ENCODE results near the gene APPL2.

Gene APPL2, protein sequence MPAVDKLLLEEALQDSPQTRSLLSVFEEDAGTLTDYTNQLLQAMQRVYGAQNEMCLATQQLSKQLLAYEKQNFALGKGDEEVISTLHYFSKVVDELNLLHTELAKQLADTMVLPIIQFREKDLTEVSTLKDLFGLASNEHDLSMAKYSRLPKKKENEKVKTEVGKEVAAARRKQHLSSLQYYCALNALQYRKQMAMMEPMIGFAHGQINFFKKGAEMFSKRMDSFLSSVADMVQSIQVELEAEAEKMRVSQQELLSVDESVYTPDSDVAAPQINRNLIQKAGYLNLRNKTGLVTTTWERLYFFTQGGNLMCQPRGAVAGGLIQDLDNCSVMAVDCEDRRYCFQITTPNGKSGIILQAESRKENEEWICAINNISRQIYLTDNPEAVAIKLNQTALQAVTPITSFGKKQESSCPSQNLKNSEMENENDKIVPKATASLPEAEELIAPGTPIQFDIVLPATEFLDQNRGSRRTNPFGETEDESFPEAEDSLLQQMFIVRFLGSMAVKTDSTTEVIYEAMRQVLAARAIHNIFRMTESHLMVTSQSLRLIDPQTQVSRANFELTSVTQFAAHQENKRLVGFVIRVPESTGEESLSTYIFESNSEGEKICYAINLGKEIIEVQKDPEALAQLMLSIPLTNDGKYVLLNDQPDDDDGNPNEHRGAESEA

DNA sequence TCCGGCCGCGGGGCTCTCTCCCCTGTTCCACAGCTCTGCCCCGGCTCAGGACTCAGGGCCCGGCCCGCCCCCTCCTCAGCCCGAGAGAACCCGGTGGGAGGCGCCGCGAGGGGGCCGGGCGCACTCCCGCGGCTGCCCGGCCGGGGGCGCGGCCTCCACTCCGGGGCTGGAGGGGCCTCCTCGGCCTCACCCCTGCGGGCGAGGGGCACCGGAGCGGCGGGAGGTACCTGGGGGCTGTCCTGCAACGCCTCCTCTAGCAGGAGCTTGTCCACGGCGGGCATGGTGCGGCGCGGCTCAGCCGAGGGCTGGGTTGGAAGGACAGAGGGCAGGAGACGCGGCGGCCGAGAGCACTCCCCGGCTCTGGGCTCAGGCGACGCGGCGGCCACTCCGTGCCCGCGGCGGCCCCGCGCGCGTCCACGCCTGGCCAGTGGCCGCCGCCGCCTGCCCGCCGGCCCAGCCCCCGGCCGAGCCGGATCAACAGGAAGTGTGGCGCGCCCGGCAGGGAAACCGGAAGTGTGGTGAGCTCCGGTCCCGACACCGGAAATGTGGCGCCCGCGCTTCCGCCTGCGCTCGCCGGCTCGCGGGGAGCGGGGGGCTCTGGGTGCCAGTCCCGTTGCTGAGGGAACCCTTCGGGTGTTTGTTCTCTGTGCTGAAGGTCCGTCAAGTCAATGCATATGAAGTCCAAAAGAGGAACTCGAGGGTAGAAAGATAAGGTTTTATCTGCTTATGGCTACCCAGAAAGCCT is at the start of gene APPL2:
TSS of gene APPL2 (minus strand) at position 443 of the 745 bp plus-strand sequence. CDS start at position 281, 162 bp downstream.
- DNase-seq, result peak; percentile 79 to 85

DNA sequence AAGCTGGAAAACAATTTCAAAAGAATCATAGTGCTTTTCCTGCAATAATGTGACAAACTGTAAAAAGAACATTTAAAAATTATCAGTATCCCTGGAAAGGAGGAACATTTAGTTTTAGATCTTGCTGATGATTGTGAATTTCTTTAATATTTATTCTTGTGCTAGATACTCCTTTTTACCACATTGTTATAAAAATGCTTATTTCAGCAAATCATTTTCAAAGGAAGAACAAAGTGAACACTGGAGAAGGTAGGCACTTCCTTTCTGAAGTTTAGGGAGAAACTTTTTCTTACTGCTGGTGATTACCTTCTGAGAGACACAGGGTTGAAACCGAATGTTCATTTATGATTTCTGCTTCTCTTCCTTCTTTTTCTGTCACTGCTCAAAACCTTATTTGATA is 49.4 kb upstream of the APPL2 start:
- DNase-seq, result no peak

DNA sequence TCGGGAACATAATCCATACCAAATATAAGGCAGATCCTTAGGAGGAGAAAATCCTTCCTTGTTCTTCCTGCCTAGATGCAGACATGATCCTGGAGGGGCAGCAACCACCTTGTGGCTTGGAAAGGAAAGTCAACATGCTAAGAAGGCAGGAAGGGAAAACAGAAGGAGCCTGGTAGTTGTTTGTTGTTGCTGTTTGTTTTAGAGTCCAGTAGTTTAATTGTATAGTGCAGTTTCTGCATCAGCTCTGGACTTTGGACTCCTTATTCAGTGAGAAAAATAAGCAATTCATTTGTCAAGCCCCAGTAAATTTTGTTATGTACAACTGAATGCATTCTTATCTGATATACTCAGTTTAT is 45.7 kb upstream of the APPL2 start:
- DNase-seq, result no peak

DNA sequence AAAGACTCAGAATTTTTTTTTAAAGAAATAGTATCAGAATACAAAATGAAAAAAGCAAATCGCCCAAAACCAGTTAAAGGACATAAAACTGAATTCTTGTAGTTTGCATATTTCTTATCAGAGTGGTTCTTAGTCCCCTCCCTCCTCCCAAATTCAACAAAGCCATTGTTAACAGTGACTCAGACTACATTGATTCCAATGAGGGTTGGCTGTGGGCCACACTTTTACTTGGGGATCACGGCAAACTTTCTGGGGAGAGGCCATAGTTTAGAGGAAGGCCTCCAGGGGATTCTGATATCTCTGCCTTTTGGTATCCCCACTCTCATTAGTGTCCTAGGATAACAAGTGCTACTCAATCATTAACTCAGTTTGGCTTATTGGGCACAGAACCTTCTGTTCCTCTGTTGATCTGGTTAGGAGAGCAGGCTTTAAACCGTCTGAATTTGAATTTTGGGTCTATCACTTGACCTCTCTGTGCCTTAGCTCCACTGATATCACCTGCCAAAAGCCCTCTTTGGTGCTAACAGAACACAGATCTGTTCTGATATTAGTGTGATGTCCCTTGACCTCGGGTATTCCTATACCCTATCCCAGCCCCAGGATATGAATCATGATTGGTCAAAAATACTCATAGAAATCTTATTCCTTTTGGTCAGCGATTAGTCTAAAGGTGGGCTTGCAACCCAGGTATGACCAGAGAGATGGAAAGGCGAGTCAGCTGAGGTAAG is 45.2 kb upstream of the APPL2 start:
- no peak for DNase-seq

DNA sequence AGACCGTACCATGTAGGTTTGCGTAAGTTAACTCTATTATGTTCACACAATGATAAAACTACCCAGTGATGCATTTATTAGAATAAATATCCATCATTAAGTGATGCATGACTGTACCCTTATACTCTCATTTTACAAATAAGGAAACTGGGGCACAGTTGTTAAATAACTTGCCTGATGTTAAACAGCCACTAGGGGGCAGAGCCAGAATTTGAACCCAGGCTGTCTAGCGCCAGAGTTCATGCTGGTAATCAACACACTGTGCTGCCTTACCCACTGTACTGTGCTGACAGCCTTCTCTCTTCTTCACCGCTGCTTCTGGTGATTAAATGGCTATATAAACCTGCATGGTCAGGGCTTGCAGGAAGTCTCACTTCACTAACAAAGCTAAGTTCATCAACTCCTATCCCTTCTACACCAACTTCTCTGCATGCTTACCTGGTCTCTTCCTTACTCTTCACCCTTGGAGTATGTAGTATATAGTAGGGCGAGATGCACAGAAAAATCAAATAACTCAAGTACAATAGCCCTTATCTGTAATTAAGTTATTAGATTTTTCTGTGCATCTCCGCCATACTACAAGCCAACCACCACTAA is 43.6 kb upstream of the APPL2 start:
- peak; percentile 29 to 47 for DNase-seq

DNA sequence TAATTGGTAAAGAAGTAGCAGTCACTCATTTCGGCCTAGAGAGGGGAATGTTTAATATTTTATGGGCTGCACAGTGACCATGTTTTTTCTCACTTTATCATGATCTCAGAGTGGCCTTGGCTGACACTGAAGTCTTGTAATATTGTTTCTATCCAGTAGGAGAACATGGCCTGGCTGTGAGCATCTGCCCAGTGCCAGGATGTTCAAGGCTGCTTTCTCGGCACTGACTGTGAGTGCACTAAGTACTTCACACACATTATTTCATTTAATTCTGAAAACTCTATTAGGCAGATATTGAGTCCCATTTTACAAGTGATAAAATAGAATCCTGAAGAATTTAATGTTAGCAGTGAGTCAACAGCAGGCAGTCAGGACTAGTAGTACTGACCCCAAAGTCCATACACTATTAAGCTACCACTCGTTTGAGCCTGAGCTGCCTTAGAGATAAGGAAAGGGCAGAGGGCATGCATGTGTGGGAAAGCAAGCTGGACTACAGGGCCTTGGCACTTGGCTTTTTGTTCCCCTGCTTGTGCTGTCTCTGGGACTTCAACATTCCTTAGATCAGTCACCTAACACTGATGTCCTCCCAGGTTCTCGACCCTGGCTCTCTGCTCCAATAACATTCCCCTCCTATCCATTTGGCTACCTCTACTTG is 42.2 kb upstream of the APPL2 start:
- DNase-seq, result no peak

DNA sequence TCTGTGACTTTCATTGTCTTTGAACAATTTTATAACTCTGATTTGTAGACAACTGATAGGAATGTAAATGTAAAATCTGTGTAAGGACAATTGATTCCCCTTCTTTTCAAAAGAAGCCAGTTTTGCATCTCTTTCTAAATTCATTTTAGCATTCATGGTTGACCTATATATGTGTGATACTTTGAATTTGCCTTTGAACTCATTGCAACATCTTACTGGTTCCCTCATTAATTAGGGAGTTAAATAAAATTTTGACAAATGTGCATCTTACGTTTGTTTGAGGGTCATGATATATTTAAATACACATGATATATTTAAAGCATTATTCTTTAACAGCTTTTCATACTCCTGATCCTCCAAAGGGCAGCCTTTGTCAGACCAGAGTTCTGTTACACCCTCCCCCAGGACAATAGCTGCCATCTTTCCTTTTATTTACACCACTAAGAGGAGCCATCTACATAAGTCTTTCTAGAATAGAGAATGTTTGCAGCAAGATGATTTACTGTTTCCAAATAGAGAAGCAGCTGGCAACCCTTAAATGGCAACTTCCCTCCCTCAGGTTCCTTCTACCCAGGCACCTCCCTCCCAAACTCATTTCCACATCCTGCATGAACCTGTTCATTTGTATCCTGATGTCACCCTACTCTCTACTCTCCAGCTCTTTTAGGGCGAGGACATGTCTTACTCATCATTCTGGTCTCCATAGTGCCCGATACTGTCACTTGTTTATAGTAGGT is 40.2 kb upstream of the APPL2 start:
- DNase-seq, result no peak

DNA sequence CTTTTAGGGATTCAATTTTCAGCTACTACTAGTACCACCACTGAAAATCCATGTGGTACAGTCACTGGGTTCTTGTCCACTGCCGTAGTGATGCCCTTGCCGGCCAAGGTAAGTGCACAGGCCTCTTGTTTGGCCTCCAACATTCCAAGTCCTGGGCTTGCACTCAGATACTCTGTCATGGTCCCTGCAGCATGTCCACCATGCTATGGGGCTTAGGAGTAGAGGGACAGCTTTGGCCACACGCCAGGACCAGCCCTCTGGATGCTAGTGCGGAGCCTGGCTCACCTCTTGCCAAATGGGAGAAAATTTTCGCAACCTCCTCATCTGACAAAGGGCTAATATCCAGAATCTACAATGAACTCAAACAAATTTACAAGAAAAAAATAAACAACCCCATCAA is 38.6 kb upstream of the APPL2 start:
- DNase-seq, result no peak

DNA sequence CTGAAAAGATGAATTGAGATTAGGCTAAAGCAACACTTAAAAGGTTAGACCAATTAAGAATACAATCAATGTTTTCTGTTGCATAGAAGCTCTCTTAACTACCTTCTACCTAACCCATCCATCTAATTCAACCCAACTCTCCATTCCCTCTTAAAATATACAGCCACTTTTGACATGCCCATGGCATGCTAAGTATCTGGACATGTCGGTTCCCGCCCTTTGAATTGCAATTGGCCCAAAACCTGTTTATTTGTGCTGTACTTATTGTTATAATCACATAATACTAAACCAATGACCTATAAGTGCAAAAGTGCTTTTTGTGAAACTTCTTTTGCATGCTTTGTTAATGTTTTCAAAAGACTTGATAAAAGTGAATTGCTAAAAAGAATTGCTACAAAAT is 37.6 kb upstream of the APPL2 start:
- no peak for DNase-seq

DNA sequence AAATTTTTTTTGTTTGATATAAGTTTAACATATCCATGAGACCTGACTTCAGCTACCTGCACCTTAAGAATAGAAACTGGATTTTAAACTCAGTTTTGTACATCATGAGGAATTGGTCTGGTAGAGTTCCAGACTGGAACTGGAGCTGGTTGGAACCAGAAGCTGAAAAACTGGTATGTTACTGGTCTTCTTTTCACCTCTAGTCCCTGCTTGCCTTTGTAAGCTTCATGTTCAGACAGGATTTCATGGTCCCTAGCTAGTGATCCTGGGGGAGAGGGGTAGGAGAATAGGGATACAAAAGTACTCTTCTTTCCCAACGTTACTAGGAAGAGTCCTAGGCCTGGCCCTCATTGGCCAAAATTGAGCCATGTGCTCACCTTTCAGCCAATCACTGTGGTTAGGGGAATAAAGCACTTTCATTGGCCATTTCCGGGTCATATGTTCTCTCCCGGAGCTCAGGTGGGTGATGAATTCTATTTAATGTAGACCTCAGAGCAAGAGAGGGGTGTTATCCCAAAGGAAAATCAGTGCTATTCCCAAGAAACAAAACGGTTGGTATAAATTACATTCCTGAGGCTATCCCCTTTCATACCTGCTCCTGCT is 36.9 kb upstream of the APPL2 start:
- DNase-seq, result no peak

DNA sequence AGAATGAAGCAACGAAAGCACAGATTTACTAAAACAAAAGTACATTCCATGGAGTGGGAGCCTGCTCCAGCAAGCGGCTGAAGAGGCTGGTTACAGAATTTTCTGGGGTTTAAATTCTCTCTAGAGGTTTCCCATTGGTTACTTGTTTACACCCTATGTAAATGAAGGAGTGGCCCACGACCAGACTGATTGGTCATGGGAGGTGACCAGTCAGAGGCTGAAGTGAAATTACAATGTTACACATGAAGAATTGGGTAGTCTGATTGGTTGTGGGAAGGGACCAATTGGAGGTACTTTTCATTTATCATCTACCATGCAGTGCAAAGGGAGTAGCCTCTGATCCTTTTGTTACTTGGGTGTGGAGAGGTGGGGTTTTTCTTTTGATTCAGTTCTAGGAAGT is 36.2 kb upstream of the APPL2 start:
- no peak for DNase-seq

DNA sequence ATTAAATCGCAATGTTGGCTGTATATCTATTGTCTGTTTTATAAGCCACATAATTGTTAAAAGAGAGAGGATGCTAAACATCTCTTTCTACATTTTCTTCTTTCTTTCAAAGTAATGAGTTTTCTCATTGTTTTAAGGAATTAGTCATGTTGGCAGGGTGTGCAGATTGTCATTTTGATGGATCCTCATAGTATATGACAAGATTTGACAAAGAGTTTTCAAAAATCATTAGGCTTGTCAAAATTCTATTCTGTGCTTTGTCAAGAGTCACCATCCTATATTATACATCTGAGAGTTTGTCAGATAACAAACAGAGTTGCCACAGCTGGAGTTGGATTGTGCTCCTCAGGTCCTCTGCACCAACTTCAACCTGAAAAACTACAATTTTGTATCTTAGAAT is 35.4 kb upstream of the APPL2 start:
- no peak for DNase-seq

DNA sequence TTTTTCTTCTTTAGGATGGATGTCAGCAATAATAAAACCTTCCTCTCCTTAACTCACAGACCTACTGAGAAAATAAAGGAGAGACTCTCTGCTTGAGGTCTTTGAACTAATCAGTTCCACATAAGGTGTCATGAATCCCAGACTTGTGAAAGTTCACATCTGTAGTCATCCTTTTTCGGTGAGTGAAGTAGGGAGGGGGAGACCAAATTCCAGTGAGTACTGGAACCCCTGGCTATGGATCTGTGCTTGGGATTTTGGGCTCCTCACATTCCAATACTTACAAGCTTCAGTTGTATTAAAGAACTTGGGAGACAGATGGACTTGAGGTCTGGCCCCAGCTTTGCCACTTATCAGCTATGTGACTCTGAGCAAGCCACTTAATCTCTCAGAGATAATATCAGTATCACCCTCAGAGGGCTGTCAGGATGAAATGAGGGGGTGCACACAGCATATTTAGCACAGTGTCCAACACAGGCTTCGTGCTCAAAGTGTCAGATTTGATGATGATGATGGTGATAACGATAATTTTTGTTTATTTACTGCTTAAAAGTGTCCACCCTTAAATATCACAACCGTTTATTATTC is 34.8 kb upstream of the APPL2 start:
- DNase-seq, result no peak

DNA sequence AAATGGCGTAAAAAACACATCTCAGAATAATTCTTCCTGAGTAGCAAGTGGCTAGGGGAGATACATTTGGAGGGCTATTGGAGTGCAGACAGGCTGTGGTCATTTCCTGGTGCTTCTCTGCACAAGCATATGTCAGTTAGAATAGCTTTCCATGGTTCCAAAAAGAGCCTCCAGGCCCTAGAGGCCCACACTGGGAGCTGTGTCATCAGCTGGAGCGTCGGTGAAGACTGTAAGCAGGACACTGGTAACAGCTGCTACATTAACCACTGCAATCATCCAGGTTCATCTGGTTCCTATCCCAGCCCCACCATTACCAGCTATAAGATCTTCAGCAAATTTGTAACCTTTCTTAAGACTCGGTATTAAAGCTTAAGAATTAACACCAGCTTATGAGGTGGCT is 31.7 kb upstream of the APPL2 start:
- DNase-seq, result no peak

DNA sequence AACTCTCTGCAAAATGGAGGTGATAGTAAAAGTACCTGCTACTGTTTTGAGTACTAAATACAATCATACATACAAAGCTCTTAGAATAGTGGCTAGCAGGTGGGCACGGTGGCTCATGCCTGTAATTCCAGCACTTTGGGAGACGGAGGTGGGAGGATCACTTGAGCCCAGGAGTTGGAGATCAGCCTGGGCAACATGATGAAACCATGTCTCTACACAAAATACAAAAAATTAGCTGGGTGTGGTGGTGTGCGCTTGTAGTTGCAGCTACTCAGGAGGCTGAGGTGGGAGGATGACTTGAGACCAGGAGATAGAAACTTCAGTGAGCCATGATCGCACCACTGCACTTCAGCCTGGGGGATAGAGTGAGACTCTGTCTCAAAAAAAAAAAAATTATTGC is 28.8 kb upstream of the APPL2 start:
- no peak for DNase-seq

DNA sequence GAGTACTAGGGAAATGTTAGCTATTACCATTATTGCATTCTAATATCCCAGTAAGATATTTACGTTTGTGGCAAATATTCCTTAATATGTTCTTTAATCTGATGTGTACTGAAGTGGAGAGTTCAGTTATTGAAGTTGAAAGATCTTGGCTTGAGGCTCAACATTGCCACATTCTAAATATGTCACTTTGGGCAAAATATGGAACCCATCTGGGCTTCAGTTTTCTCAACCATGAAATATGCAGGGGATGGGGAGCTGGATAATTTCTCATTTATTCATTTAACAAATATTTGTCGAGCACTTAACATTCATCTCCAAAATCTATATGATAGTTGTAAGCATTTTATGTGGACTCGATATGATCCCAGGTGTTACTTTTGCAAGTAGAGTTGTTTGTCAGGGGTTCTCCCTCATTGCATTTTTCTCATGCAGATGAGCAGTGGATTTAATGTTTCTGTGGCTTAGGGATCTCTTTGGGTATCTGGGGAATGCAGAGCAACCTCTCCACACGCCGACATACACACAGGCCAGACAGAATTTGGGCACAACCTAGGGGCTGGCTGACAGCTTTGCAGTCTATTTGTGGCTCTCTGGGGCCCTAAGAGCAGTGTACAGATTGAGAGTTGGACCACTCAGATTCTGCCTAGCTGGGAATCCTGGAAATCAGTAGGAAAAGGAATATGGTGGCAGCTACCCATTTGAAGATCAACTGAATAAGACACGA is 26.6 kb upstream of the APPL2 start:
- DNase-seq, result no peak

DNA sequence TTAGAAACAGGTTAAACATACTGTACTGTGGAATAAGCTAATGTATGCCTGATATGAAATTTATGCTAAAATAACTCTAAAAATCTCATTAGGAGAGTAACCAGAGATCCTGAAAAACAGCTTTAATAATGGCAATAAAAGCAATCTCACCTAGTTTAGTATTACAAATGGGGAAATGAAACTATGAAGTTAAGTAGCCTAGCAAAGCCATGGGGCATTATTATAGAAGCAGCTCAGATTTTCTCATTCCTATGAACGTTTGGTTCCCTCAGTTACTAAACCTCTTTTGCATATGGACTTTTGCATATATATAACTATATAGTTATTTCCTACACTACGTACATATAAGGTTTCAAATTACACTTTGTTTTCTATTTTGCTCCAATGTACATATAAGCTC is 25.0 kb upstream of the APPL2 start:
- no peak for DNase-seq

DNA sequence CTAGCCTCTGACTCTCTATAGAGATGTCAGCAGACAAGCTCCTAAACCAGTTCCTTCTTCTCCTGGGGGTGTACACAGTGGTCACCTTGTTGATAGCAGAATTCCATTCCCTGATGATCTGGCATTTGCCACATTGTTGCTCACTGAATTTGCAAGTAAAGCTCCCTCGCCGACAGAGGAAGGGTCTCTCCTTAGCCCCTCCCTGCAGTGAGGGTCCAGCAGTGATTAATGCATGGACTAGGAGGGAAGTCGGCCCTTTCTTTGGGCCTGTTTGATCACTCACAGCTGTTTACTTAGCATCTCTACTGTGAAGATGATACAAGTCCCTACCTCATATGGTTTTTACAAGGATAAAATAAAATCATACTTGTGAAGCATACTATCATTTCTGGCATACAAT is 23.3 kb upstream of the APPL2 start:
- DNase-seq, result no peak

DNA sequence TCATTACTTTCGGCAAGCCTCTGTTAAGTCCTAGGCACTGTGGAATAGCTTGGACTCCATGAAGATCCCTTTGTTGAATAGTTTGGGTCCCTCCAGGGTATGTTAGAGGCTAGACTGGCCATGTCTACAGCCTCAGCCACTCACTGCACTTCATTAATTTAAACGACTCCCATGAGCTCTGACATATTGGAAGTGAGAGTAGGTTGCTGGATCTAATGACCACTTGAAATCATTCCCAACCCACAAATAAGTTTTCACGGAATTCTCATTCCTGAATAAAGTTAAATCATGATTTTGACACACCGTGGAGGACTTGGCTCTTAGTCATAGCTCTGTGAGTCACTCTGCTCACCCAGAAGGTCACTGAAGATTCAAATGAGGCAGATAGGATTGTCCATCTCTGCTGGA is 21.4 kb upstream of the APPL2 start:
- no peak for DNase-seq

DNA sequence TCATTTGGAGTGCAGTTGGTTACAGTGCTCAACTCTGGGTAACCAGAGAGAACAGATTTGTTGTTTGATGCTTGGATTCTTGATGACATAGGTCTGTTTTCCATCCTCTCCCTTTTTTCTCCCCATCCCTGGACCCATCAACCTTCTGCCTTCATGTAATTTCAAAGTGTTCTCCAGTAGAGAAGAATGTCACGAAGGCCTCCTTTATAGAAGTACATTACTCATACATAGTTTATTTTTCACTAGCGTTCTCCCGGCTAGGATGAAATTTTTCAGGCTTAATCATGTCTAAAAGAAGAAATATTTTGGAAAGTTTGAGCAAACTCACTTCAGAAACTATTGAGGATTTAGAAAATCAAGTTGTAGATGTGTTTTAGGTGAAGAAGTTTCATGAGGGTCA is 20.9 kb upstream of the APPL2 start:
- DNase-seq, result no peak
